Right forelimb (tissue), 1 donor: Measurements from ENCODE around the gene RFX5.
"Not testable (repeated sequence)": the region's sequence is repeated elsewhere in the genome, so short reads cannot be mapped to it uniquely, and the experiment has no call there.

Source experiments
- DNase-seq: peaks from one replicate; pipeline ENCODE4 v3.0.0-alpha.2; 2018

RFX5 gene

DNA sequence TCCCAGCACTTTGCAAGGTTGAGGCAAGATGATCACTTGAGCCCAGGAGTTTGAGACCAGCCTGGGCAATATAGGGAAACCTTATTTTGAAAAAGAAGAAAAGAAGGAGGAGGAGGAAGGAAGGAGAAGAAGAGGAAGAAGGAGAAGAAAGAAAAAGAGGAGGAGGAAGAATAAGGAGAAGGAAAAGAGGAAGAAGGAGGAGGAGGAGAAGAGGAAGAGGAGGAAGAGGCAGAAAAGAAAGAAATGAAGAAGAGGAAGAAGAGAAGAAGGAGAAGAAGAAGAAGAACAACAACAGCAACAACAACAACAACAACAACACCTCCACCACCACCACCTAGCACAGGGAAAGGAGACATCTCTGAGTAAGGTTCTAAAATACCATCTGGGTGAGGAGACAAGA lies 14.8 kb upstream of the RFX5 start:
- DNase-seq, result no peak

DNA sequence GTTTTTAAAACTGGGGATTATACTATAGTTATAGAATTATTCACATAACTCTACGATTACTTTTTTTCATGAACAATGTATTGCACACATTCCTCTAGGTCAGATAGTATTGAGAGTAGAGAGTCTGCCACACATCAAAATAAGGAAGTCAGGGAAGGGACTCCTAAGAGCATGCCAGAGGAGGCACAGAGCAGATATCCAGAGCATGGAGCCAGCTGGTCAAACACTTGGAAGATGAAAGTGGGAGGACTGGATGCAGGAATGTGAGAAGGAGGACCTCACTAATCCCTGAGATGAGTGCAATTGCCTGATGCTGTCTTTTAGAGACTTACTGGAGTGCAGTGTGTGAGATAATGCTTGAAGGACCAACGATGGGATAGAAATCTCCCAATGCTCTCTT lies 9.6 kb upstream of the RFX5 start:
- DNase-seq, result no peak

DNA sequence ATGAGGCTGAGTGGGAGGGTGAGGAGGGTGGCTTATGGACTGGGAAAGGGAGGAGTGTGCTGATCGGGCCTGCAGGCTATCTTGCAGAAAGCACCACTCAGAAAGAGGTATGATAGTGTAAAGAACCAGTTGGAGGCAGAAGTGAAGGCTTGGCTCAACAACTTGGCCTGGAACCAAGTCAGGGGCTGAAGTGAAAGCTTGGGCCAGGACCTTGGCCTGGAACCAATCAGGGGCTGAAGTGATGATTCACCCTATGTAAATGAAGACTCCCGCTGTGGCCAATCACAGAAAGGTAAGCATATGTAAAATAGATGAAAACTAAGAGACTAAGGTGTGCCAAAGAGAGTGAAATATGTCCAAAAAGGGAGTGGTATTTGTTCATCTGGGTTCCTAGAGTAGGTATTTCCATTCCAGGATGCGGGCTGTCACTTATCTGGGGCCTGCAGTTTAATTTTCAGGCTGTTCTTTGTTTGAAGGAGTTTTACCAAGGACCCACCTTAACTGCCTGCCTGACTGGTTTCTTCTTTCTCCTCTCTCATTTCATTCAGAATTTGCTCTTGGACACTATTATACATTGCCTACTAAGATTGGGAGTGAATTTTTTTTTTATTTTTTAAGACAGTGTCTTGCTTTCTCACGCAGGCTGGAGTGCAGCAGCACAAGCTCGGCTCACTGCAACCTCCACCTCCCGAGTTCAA lies 5.1 kb upstream of the RFX5 start:
- DNase-seq, result no peak

DNA sequence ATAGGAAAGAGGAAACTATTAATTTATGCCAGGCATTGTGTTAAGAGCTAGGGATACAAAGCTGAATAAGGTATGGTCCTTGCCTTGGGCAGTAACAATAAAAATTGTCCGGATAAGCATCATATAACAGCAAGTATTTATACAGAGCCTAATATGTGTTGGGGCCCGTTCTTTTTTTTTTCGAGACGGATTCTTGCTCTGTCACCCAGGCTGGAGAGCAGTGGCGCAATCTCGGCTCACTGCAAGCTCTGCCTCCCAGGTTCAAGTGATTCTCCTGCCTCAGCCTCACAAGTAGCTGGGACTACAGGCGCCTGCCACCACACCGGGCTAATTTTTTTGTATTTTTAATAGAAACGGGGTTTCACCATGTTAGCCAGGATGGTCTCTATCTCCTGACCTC lies 3.3 kb upstream of the RFX5 start:
- not testable (repeated sequence) for DNase-seq

DNA sequence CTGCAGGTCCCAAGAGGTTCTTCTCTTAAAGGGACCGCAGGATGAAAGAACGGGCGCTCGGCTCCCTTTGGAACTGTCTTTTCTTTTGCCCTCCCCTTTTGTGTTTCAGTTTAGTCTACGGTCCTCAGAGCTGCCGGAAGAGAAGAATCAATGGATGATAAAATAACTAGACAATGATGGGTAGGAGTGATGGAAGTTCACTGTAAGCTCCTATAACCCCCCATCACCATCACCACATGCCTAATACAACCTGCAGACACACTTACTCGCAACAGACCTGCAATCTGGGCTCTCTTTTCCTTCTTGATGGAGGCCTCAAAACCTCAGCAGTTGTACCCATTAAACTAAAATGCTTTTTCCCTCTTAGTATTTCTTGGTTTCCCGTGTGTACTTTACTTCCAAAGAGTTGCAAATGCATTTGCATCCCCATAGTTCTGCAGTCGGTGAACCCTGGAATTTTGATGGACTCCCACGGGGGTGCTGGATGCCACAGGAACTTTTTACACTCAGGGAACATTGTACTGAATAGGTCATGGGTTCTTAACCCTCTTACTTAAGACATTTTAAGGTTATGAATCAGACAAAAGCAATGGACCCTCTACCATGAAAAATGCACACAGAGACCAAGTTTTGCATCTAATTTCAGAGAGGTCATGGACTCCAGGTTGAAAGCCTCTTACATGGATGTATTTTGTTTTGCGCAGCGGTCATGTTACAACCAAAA lies 633 bp upstream of the RFX5 start:
- no peak for DNase-seq

DNA sequence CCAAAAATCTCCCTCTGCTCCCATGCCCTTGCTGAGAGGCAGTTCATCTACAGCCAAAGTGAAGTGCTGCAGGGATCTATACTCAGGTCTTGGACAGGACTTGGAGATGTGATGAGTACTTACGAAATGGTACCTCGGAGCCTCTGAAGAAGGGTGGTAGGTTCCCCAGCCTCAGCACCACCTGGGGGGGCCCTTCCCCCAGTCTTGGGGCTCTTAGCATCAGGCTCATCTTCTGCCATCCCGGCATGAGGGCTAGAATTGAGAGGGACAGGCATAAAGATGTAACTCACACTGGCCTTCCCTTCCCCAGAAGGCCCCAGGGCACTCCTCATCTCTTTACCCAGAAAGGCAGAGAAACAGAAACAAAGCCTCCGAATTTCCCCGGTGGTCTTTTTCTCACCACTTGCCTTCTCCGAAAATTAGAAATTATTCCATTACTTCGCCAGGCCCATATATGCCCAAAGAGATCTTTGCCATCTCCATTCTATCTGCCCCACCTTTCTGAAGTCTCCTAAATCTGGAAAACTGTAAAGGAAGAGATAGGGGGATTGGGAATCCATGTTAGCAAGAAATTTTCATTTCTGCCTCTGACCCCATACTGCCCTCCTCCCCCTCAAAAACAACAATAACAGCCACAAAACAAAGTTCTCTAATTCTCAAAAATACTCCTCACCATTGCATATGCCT lies 827 bp downstream of the RFX5 start:
- no peak for DNase-seq

DNA sequence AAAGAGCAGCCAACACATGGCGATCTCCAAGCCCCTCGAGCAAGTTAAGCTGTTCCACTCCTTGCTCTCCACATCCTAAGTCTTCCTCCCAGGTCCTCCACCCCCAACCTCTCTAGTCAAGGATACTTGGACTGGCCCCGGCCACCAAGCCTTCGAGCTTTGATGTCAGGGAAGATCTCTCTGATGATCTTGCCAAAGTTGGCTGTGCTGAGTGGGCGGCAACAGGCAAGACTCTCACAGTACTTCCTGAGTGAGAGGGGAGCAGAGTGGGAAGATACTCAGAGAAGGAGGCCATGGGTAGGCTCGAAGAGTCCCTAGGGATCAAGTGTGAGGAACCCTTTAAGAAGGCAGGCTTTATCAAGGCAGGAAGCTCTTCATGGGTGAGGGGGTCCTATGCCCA lies 2.8 kb downstream of the RFX5 start:
- no peak for DNase-seq

DNA sequence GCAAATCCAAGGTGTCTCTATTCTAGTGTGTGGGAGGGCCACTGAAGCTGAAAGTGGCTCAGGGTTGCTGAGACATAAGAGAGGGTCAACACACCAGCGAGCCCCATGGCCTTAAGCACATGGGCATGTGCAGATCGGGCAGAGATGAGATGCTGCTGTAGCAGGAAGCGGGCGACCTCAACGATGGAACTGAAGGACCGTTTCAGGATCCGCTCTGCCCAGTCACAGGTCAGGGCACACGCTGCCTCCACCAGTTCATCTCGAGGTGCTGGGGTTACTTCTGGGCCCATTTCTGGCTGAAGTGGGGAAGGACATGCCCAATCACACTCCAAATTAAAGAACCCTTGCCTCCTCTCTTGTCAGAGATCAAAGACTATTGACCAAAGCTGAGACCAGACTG lies 3.5 kb downstream of the RFX5 start:
- no peak for DNase-seq

DNA sequence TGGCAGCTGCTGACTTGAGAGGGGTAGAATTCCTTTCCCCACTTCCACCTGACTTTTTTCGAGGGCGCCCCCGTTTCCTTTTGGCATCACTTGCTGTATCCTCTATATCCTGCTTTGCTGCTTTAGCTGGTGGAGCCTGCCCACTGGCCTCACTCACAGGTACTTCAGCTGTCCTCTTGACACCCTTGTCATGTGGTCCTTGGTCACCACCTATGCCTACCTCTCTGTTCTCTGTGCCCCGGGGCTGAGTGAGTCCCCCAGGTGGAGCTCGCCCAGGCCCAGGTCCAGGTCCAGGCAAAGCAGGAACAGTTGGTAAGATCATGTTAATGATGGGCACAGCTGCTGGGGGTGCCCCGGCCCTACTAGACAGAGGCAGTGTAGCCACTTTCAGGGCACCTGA lies 4.5 kb downstream of the RFX5 start:
- DNase-seq, result no peak

DNA sequence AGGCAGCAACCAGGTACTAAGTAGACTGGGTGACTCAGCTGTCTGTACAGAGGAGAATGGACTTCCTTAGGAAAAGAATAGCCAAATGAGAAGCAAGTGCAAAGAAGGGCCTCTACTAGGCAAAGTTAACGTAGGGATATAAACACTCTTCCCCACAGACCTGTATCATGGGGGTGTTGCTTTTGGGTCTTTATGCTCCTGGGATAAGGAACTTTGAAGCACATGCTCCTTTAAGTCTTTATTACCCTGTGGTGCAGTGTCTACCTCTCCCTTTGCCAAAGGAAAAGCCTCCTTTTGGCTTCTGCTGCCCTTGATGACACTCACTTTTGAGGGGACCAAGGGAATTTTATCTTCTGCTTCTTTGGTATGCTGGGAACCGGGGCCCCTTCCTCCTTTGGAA lies 5.0 kb downstream of the RFX5 start:
- DNase-seq, result no peak

DNA sequence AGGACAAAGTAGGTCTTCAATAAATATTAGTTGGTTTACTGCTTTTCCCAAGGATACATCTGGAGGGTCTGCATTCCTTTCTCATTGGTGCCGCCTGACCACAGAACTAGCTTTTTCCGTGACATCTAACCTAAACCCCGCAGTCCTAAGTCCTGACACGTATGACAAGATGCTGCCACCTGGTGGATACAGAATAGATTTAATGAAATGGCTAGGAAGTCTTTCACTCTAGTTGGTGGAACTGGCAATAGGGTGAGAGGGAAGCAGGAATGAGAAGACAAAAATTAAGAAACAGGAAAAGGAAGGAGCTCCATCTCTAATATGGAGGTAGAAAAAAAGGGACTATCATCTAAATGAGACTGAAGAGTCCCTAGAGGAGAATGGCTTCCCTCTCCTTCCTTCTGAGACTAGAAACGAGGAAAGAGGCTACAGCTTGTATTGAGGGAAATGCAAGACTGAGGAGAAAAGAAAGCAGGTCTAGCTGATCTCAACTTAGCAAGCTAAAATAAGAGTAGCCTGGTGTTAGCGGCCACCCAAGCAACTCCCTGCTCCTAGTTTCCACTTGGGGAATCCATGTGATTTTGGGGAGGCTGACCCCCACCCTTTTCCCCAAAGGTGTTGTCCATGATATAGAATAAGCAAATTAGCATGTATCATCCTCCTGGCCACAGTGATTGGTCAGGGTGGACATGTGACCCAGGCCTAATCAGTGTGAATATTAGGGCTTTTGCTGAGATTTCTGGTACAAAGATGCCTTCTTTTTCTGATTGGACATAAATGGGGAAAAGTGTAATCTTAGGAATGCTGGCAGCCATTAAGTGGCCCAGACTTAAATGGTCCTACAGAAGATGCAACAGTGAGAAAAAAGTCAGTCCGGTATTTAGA lies 5.9 kb downstream of the RFX5 start:
- DNase-seq, result no peak

DNA sequence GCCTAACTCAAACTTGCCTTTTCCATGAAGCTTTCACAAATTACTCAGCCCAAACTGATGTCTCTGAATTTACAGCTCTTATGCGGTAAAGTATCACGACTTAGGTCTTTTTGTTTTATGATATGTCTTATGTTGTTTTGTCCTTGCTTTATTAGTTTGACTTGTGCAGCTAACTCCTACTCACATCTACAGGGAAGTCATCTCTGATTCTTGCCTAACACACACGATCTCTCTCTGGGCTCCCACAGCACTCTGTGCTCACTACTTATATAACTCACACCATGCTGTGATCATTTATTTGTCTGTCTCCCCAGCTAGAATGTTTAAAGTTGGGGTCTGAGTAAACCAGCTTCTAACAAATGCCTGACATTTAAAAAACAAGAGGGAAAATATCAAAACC lies 10.5 kb downstream of the RFX5 start:
- no peak for DNase-seq

DNA sequence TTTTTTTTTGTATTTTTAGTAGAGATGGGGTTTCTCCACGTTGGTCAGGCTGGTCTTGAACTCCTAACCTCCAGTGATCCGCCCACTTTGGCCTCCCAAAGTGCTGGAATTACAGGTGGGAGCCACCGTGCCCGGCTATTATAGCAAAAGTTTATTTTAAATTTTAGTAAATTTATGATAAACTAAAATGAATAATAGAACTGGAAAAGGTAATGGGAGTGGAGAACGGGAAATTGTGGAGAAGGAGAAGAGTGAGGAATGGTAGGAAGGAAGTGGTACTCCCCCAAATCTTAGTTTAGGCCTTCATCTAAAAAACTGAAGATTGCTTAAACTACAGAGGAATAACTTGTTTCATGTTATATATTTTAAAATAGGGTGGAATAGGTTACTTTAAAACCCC lies 12.2 kb downstream of the RFX5 start:
- DNase-seq, result no peak

DNA sequence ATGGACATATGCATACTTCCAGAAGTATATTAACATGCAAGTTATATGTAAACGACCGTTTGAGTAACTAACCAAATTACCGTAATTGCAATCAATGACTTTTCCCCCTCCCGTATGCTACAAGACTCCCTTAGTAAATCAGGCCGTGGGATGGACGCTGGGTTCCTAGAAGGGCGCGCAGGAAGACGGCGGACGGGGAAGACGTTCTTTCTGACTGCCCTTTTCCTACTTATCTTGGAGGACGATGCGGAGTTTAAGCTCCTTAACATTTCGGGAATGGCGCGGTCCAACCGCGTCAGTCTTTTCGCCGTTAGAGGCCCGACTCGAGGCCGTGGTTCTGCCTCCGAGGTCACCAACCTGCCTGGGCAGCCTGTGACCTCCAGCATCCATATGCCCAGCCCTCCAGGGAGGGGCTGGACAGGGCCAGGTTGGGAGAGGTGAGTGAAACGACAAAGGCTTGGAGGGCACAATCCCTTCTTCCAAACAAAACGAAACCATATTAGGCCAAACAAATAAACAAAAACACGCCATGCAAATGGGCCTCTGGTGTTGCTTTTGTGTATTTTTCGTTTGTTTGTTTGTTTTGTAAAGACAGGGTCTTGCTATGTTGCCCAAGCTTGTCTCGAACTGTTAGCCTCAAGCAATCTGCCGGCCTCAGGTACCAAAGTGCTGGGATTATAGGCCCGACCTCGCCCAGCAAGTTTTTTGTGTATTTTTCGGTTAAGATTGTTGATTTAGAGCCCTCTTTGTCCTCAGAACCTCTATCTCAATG lies 19.0 kb downstream of the RFX5 start:
- no peak for DNase-seq

DNA sequence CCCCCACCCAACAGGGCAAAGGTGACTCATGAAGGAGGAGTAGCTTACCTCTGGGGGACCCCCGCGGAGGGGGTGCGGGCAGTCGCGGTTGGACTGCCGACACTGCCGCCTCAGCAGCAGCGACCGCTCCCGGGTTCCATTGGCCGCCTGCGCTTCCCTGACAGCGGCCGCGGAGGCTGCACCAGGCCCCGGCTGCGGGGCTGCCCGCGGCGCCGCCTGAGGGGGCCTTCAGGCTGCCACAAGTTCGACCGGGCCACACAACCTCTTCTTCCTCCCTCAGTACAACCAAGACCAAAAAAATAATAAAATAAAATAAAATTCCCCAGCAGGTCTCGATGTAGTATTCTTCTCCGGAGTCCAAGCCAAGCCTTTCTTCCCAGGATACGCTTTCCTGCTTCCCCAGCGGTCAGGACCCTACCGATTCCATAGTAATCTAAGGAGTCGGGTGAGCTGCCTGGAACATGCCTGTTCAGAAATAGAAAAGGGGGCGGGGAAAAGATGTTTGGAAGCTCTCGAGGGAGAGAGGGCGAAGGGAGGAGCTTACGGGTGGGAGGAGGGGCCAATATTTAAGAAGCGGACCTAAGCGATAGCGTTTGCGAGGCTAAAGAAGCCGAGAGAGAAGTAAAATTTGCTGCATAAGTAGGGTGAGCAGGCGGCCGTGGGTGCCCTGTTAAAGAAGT lies 19.7 kb downstream of the RFX5 start, which contains the start of gene PI4KB:
PI4KB (minus strand) TSS at position 194 of the 680 bp plus-strand sequence. CDS start 10,935 bp downstream, outside the sequence.
- peak; percentile 91 for DNase-seq

DNA sequence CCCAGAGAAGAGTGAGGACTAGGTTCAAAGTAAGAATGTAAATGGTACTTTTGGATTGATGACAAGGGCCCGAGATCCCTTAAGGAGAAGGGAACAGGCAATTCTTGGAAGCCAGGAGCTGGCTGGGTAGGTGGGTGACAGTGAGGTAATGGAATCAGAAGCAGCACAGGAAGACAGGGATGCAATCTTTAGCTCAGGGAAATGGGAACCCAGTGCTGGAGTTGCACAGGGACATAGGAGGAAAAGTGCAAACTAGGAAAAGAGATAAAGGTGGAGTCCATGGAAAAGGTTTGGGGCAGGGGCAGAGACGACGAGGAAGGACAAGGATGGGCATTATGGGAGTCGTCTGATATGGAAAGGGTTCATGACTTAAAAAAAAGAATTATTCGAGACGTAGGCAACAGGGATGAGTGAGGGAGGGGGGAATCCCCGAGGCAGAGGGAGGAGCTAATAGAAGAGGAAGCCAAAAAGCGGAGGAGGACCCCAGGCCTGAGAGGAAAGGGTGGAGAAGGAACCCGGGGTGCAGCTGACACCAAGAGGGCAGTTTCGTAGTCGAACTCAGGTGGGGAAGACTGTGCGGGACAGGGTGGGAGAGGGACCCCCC lies 20.3 kb downstream of the RFX5 start:
- no peak for DNase-seq

DNA sequence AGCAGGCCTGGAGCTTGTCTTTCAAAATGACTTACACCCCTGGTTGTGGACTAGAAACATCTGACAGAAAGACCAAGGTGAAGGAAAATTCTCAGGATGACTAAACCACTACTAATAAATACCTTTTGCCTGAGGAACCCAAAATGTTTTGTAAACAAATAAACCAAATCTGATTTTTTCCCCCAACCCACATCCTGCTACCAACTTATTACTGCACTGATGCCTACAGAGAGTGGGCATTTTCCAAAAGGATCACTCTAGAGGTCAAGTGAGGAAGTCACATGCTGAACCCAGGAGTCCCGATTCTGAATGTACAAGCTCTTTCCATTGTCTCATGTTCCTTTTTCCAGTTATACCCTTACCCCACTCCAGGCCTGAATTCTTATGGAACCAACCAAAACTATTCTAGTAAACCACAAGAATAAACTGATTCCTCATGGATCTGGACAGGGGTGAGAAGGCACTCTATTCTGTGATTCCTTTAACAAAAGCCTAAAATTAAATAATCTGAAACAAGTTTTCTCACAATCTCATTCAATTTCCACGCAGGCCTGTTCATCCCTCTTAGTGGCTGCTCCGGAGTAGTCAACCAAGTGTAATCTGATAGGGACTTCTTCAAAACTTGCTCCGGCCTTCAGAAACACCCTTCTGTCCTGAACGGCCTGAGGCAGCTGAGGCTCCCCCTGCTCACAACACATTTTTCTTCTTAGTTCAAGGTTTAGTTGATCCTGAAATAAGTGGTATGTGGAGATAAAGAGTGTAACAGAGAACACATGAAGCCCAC lies 21.2 kb downstream of the RFX5 start:
- no peak for DNase-seq

DNA sequence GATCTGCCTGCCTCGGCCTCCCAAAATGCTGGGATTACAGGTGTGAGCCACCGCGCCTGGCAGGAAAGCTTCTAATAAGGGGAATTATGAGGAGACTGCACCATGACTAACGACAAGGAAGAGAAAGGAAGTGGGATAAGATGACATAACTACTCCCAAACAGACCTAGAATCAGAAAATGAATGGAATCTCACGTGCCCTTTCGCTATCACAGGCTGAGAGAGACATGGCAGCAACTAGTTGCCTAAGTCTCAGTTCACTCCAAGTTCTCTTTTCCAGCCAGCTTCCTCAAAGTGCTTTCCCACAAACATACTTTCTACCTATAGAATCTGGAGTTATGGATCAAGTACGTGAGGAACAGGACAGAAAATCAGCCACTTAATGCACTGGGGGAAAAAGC lies 21.8 kb downstream of the RFX5 start:
- DNase-seq, result no peak

DNA sequence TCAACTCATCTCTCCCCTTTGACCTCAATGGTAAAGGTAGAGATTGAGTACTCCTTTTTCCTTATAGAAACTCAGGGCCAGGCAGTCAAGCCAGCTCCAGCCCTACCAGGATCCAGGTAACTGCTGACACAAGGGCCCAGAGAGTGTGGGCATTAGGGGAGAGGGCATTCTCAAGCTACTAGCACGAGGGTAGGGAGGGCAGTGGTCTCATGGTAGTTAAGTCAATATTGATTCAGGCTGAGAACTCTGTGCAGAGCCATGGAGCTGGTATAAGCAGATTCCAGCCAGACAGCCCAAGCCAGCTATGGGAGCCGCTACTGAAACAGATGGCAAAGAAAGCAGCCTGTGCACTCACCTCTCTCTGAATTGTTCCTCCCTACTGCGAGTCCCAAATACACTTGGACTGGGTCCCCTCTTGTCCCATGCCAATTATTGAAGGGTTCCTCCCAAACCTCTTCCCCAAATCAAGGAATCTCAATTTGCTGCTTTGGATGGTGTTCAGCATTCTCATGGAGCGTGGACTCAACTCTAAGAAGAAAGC lies 22.6 kb downstream of the RFX5 start:
- DNase-seq, result no peak

DNA sequence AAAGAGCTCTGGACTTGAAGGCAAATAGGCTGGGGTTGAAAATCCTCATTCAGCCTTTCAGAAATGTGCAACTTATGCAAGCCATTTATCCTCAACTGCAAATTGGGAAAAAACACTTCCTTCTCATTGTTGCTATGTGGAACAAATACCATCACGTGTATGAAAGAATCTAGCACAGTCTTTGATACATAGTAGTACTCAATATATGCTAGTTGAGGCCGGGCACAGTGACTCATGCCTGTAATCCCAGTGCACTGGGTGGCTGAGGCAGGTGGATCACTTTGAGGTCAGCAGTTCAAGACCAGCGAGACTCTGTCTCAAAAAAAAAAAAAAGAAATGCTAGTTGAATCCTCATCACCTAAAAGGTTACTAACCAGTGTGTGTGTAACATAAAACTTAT lies 28.1 kb downstream of the RFX5 start:
- DNase-seq, result no peak
